Stimulated activated naive CD8-positive, alpha-beta T cell treated with anti-CD3 and anti-CD28 coated beads, Interleukin-15, Interleukin-2, amounts not matched to agents 100 ng/mL and 50 ng/mL, for 24 hours (primary cell): ENCODE data around the gene NKX2-4.
"Not testable (repeated sequence)": the region's sequence is repeated elsewhere in the genome, so short reads cannot be mapped to it uniquely, and the experiment has no call there.

Experiments
- H3K27ac Mint-ChIP-seq: one replicate; pipeline ENCODE4 v1.8.0; 2021; ENCODE audit warnings: mild to moderate bottlenecking, mixed read lengths
- H3K27me3 Mint-ChIP-seq: one replicate; pipeline ENCODE4 v1.8.0; 2021; ENCODE audit warnings: mixed read lengths
- H3K36me3 Mint-ChIP-seq: one replicate; pipeline ENCODE4 v1.8.0; 2021; ENCODE audit warnings: low read depth, mixed read lengths
- H3K4me1 Mint-ChIP-seq: one replicate; pipeline ENCODE4 v1.8.0; 2021; ENCODE audit warnings: low read depth, mixed read lengths
- H3K4me3 Mint-ChIP-seq: one replicate; pipeline ENCODE4 v1.8.0; 2021; ENCODE audit warnings: mild to moderate bottlenecking, mixed read lengths
- H3K9me3 Mint-ChIP-seq: one replicate; pipeline ENCODE4 v1.8.0; 2021; ENCODE audit warnings: mixed read lengths

Gene NKX2-4

GRCh38 chr20:21397341-21398108 lies at the start of gene NKX2-4:
Gene NKX2-4 (minus strand): TSS chr20:21397526. CDS start chr20:21397399, 127 bp downstream.
- Mint-ChIP-seq H3K9me3 (no peaks in the 10 kb centered on the region), H3K27ac (no peak within 1 kb of the TSS), H3K27me3 (peaks cover 76% of the 10 kb centered on the region), H3K36me3 (no peaks in the 10 kb centered on the region), H3K4me3 (peak within 1 kb of the TSS; percentile 47), H3K4me1 (peaks cover 23% of the 10 kb centered on the region)

GRCh38 chr20:21437816-21438215 lies 40.5 kb upstream of the NKX2-4 start:
- H3K4me1 Mint-ChIP-seq = peaks cover 4% of the 10 kb centered on the region
- no peak overlapping the region for H3K27ac Mint-ChIP-seq
- no peaks in the 10 kb centered on the region for H3K36me3 Mint-ChIP-seq
- no peak overlapping the region for H3K4me3 Mint-ChIP-seq
- H3K9me3 Mint-ChIP-seq = no peaks in the 10 kb centered on the region
- peaks cover 48% of the 10 kb centered on the region for H3K27me3 Mint-ChIP-seq

DNA sequence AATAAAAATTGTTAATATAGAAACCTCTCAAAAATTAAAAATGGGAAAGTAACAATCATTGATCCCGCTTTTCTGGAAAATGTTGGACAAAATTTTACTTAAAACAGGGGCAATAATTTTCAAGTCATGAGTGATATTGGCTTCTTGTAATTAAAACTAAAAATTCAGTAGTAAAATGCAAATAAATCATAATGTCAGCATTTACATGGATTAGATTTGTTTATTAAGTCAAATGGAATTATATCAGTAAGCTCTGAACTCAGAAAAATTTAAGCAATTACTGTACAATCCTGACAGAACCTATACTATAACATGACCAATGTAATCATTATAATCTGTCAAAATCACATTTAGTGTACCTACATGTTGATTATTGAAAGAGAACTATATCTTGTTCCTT lies 39.9 kb upstream of the NKX2-4 start:
- no peaks in the 10 kb centered on the region for H3K4me1 Mint-ChIP-seq
- H3K27me3 Mint-ChIP-seq = peaks cover 45% of the 10 kb centered on the region
- H3K4me3 Mint-ChIP-seq = no peak overlapping the region
- H3K9me3 Mint-ChIP-seq = no peaks in the 10 kb centered on the region
- H3K36me3 Mint-ChIP-seq = no peaks in the 10 kb centered on the region
- H3K27ac Mint-ChIP-seq = no peak overlapping the region

- Mint-ChIP-seq H3K27ac (no peak overlapping the region), H3K9me3 (no peaks in the 10 kb centered on the region), H3K36me3 (no peaks in the 10 kb centered on the region), H3K27me3 (peaks cover 43% of the 10 kb centered on the region), H3K4me1 (no peaks in the 10 kb centered on the region), H3K4me3 (no peak overlapping the region)
Observed at GRCh38 chr20:21436205-21436604, 38.9 kb upstream of the NKX2-4 start.

- Mint-ChIP-seq H3K27ac (no peak overlapping the region), H3K27me3 (peaks cover 40% of the 10 kb centered on the region), H3K36me3 (no peaks in the 10 kb centered on the region), H3K9me3 (no peaks in the 10 kb centered on the region), H3K4me1 (no peaks in the 10 kb centered on the region), H3K4me3 (no peak overlapping the region)
Observed at GRCh38 chr20:21435576-21435975, 38.2 kb upstream of the NKX2-4 start.

GRCh38 chr20:21433329-21433890 lies 36.1 kb upstream of the NKX2-4 start:
- H3K4me1 Mint-ChIP-seq = no peaks in the 10 kb centered on the region
- no peak overlapping the region for H3K4me3 Mint-ChIP-seq
- H3K36me3 Mint-ChIP-seq = no peaks in the 10 kb centered on the region
- peaks cover 42% of the 10 kb centered on the region for H3K27me3 Mint-ChIP-seq
- no peaks in the 10 kb centered on the region for H3K9me3 Mint-ChIP-seq
- H3K27ac Mint-ChIP-seq = no peak overlapping the region

DNA sequence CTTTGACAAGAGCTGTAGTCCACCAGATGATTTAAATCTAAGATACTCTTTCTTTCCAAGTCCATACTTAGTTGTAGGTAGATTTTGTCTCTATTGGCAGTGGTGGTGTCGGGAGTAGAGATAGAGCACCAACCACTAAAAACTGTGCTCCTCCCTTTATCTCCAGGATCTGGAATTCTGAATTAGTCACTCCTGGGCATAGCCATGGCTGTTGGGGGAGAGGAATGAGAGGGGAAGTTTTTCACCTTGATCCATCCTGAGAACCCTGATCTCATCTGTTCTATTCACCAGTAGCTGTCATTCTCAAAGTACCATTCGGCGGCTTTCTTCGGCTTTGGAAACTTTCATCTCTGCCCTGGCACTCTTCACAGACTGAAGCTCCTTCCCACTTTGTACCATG lies 35.6 kb upstream of the NKX2-4 start:
- Mint-ChIP-seq H3K27ac (no peak overlapping the region), H3K27me3 (peaks cover 45% of the 10 kb centered on the region), H3K4me1 (no peaks in the 10 kb centered on the region)

GRCh38 chr20:21430020-21430419 lies 32.7 kb upstream of the NKX2-4 start:
- Mint-ChIP-seq H3K9me3 (peaks cover 16% of the 10 kb centered on the region), H3K4me1 (no peaks in the 10 kb centered on the region), H3K4me3 (no peak overlapping the region), H3K27ac (no peak overlapping the region), H3K27me3 (peaks cover 32% of the 10 kb centered on the region), H3K36me3 (no peaks in the 10 kb centered on the region)

More for the DNA sequence above, 35.6 kb upstream of the NKX2-4 start:
- no peaks in the 10 kb centered on the region for H3K36me3 Mint-ChIP-seq
- H3K4me3 Mint-ChIP-seq = no peak overlapping the region
- H3K9me3 Mint-ChIP-seq = no peaks in the 10 kb centered on the region

GRCh38 chr20:21424846-21425245 lies 27.5 kb upstream of the NKX2-4 start:
- no peak overlapping the region for H3K27ac Mint-ChIP-seq
- peaks cover 38% of the 10 kb centered on the region for H3K9me3 Mint-ChIP-seq

DNA sequence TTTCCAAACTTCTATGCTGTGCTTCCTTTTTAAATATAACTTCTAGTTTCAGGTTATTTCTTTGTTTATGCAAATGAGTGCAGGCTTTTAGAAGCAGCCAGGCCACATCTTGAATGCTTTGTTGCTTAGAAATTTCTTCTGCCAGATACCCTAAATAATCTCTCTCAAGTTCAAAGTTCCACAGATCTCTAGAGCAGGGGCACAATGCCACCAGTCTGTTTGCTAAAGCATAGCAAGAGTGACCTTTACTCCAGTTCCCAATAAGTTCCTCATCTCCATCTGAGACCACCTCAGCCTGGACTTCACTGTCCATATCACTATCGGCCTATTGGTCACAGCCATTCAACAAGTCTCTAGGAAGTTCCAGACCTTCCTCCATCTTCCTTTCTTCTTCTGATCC lies 26.4 kb upstream of the NKX2-4 start:
- H3K4me3 Mint-ChIP-seq, H3K4me1 Mint-ChIP-seq, H3K27ac Mint-ChIP-seq, H3K36me3 Mint-ChIP-seq, H3K27me3 Mint-ChIP-seq: not testable (repeated sequence)
- H3K9me3 Mint-ChIP-seq = peaks cover 41% of the 10 kb centered on the region

More at GRCh38 chr20:21424846-21425245, 27.5 kb upstream of the NKX2-4 start:
- Mint-ChIP-seq H3K4me1 (no peaks in the 10 kb centered on the region), H3K4me3 (no peak overlapping the region), H3K36me3 (no peaks in the 10 kb centered on the region), H3K27me3 (peaks cover 11% of the 10 kb centered on the region)

DNA sequence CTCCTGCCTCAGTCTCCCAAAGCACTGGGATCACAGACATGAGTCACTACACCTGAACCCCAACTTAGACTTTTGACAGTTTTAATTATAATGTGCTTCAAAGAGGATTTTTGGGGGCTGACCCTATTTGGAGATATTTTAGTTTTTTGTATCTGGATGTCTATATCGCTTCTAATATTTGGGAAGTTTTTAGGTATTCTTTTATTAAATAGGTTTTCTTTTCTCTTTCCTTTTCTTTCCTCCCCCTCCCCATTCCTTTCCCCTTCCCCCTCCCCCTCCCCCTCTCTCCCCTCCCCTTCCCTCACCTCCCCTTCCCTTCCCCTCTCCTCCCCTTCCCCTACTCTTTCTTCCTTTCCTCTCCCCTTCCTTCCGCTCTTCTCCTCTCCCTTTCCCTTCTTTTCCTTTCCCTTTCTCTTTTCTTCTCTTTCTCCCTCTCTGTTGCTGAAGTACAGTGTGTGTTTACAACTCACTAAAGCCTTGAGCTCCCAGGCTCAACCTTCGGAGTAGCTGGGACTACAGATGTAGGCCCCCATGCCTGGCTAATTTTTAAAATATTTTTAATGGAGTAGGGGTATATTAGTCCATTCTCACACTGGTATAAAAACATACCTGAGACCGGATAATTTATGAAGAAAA lies 24.4 kb upstream of the NKX2-4 start:
- peaks cover 43% of the 10 kb centered on the region for H3K9me3 Mint-ChIP-seq
- no peaks in the 10 kb centered on the region for H3K36me3 Mint-ChIP-seq
- no peaks in the 10 kb centered on the region for H3K4me1 Mint-ChIP-seq
- H3K27me3 Mint-ChIP-seq = peaks cover 16% of the 10 kb centered on the region
- no peak overlapping the region for H3K27ac Mint-ChIP-seq
- no peak overlapping the region for H3K4me3 Mint-ChIP-seq

DNA sequence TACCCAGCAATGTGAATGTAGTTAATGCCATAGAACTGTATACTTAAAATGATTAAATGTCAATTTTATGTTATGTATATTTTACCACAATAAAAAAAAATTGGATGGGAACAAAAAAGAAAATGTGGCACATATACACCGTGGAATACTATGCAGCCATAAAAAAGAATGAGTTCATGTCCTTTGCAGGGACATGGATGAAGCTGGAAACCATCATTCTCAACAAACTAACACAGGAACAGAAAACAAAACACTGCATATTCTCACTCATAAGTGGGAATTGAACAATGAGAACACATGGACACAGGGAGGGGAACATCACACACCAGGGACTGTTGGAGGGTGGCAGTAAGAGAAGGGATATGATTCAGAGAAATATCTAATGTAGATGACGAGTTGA lies 21.8 kb upstream of the NKX2-4 start:
- peaks cover 30% of the 10 kb centered on the region for H3K27me3 Mint-ChIP-seq
- not testable (repeated sequence) for H3K36me3 Mint-ChIP-seq, H3K27ac Mint-ChIP-seq, H3K4me3 Mint-ChIP-seq, H3K4me1 Mint-ChIP-seq
- peaks cover 32% of the 10 kb centered on the region for H3K9me3 Mint-ChIP-seq

DNA sequence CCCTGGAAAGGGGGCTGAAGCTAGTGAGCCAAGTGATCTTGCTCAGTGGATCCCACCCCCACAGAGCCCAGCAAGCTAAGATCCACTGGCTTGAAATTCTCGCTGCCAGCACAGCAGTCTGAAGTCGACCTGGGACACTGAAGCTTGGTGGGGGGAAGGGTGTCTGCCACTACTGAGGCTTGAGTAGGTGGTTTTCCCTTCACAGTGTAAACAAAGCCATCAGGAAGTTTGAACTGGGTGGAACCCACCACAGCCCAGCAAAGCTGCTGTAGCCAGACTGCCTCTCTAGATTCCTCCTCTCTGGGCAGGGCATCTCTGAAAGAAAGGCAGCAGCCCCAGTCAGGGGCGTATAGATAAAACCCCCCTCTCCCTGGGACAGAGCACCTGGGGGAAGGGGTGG lies 16.7 kb upstream of the NKX2-4 start:
- not testable (repeated sequence) for H3K27ac Mint-ChIP-seq, H3K4me3 Mint-ChIP-seq, H3K4me1 Mint-ChIP-seq
- Mint-ChIP-seq H3K27me3 (peaks cover 64% of the 10 kb centered on the region), H3K9me3 (peaks cover 33% of the 10 kb centered on the region), H3K36me3 (peaks cover 12% of the 10 kb centered on the region)

DNA sequence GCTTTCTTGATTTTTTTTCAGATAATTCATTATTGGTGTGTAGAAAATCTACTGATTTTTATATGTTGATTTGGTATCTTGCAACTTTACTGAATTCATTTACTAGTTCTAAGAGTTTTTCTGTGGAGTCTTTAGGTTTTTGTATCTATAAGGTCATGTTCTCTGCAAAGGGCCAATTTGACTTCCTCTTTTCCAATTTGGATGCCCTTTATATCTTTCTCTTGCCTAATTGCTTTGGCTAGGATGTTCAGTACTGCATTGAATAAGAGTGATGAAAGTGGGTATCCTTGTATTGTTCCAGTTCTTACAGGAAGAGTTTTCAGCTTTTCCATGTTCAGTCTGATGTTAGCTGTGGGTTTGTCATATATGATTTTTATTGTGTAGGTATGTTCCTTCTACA lies 14.4 kb upstream of the NKX2-4 start:
- peaks cover 12% of the 10 kb centered on the region for H3K36me3 Mint-ChIP-seq
- H3K9me3 Mint-ChIP-seq = peaks cover 30% of the 10 kb centered on the region
- H3K4me1 Mint-ChIP-seq = no peaks in the 10 kb centered on the region
- no peak overlapping the region for H3K27ac Mint-ChIP-seq
- no peak overlapping the region for H3K4me3 Mint-ChIP-seq
- peaks cover 61% of the 10 kb centered on the region for H3K27me3 Mint-ChIP-seq

- Mint-ChIP-seq H3K4me3 (no peak overlapping the region), H3K9me3 (no peaks in the 10 kb centered on the region), H3K4me1 (peaks cover 14% of the 10 kb centered on the region)
Observed at GRCh38 chr20:21399005-21399475, 1.7 kb upstream of the NKX2-4 start.

More at GRCh38 chr20:21399005-21399475, 1.7 kb upstream of the NKX2-4 start:
- Mint-ChIP-seq H3K27me3 (peaks cover 72% of the 10 kb centered on the region), H3K27ac (no peak overlapping the region), H3K36me3 (no peaks in the 10 kb centered on the region)
